Ureter (tissue), 1 donor: Measurements from ENCODE around the gene SLX4IP. TPM values are rescaled to one million over a fixed set of nuclear protein-coding genes. Genes with fewer than 3 reads are reported as not detected.

ENCODE experiments used
- total RNA-seq: library from RNA; stranded (reverse); gene quantifications from one replicate; pipeline ENCODE4 v1.2.4, GENCODE V29; 2023
- donor health status: DM: yes; HTN: yes; CAD: no.

Gene SLX4IP
- total RNA-seq, 1 donor from 2014 or later, result 11.1 TPM

Other genes starting within 250 kb of the SLX4IP start
- gene SNAP25, start 216.5 kb upstream of the SLX4IP start, total RNA-seq, result 16.3 TPM
- gene MKKS, start 1.1 kb upstream of the SLX4IP start, total RNA-seq, result 16.7 TPM
- gene JAG1, start 238.7 kb downstream of the SLX4IP start, total RNA-seq, result 161 TPM